Measurements from ENCODE around the gene GABPB1.

The GABPB1 gene

DNA sequence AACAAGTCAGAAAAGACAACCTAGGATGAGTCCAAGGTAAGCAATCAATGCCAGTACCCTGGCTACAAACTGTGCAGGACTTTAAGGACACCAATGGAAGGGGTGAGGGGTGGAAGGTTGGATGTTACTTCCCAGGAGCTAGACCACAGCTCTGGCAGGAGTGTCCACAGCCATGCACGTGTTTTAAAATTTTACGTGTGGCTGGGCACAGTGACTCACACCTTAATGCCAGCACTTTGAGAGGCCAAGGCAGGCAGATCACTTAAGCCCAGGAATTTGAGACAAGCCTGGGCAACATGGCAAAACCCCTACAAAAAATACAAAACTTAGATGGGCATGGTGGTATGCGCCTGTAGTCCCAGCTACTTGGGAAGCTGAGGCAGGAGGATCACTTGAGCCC lies 74.7 kb downstream of the GABPB1 start:
- no peak for DNase-seq (ENCODE audit: low read depth)
- TF ChIP-seq, protein P1, sequence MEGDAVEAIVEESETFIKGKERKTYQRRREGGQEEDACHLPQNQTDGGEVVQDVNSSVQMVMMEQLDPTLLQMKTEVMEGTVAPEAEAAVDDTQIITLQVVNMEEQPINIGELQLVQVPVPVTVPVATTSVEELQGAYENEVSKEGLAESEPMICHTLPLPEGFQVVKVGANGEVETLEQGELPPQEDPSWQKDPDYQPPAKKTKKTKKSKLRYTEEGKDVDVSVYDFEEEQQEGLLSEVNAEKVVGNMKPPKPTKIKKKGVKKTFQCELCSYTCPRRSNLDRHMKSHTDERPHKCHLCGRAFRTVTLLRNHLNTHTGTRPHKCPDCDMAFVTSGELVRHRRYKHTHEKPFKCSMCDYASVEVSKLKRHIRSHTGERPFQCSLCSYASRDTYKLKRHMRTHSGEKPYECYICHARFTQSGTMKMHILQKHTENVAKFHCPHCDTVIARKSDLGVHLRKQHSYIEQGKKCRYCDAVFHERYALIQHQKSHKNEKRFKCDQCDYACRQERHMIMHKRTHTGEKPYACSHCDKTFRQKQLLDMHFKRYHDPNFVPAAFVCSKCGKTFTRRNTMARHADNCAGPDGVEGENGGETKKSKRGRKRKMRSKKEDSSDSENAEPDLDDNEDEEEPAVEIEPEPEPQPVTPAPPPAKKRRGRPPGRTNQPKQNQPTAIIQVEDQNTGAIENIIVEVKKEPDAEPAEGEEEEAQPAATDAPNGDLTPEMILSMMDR (conservative IDR thresholded peaks at IDR 0.05; ENCODE audit: low read depth, low read length): no peak
- no peak overlapping the region for H3K4me3 ChIP-seq (ENCODE audit: low read length)

DNA sequence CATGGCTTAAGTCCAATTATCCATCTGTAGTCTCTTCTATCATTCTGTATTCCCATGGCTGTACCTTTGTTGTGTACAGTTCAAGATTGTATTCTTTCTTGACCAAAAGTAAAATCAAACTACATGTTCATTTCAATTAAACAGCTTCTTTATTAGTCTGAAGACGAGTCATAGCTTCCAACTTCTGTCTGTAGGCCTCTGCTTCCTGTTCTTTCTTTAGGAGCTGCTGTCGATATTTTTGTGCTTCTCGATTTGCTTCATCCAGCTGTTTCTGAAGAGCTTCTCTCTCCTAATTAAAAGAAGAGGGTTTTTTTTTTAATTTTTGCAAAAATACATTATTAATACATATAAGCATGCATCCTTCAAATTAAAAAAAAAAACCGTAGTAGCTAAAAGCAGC lies 76.5 kb downstream of the GABPB1 start:
- no peak for DNase-seq (ENCODE audit: low read depth)
- no peak overlapping the region for H3K4me3 ChIP-seq (ENCODE audit: low read length)
- TF ChIP-seq, protein P1 (conservative IDR thresholded peaks at IDR 0.05; ENCODE audit: low read depth, low read length): no peak

DNA sequence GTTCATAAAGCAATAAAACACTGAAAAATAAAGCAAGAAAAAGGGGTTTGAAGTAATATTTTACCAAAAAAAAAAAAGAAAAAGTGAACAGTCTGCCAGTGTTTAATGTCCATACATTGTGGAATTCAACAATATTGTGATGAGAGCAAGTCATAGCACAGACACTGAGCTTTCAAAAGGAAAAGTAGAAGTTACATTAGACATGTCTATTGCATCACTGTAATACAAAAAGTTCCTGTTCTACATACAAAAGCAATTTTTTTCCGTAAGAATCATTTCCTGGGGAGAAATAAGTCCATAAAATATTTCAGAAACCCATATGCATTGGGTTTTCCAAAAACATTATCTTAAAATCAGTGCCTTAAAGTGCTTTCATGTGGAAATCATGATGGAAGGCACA lies 77.6 kb downstream of the GABPB1 start:
- no peak overlapping the region for H3K4me3 ChIP-seq (ENCODE audit: low read length)
- TF ChIP-seq, protein P1 (conservative IDR thresholded peaks at IDR 0.05; ENCODE audit: low read depth, low read length): no peak
- no peak for DNase-seq (ENCODE audit: low read depth)

DNA sequence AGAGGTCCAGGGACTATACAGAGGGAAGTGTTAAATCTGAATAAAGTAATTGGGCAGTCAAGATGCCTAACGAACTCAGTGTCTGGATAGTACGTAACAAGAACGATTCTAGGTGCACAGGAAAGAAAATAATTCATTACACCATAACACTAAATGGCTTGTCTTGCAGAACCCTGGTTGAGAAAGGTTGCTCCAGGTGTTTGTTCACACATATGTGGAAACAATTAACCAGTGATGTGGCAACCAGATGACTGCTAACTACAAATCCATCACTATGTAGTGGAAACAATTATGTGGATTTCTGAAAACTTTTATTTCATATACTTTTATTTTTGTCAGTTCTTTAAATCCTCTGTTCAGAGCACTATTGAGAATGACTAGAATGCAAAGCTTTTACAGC lies 79.1 kb downstream of the GABPB1 start:
- TF ChIP-seq, protein P1 (conservative IDR thresholded peaks at IDR 0.05; ENCODE audit: low read depth, low read length): no peak
- H3K4me3 ChIP-seq (ENCODE audit: low read length): no peak overlapping the region

DNA sequence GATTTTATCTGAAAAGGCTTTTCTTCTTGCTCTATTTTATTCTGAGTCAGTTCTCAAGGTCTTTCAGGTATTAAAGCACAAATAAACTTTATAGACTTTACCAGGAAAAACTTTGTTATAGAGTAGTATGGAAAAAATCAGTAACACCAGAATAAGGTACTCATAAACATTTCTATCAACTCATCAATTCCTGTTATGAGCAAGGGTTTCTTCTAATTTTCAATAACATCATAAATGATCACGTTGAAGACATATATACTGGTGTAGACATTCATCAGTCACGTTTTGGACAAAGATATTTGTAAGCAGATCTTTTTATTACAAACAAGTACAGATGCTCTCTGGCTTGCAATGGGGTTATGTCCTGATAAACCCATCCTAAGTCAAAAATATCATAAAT lies 79.9 kb downstream of the GABPB1 start:
- TF ChIP-seq, protein P1 (conservative IDR thresholded peaks at IDR 0.05; ENCODE audit: low read depth, low read length): no peak
- no peak overlapping the region for H3K4me3 ChIP-seq (ENCODE audit: low read length)
- no peak for DNase-seq (ENCODE audit: low read depth)

More for the DNA sequence above, 79.1 kb downstream of the GABPB1 start:
- no peak for DNase-seq (ENCODE audit: low read depth)

DNA sequence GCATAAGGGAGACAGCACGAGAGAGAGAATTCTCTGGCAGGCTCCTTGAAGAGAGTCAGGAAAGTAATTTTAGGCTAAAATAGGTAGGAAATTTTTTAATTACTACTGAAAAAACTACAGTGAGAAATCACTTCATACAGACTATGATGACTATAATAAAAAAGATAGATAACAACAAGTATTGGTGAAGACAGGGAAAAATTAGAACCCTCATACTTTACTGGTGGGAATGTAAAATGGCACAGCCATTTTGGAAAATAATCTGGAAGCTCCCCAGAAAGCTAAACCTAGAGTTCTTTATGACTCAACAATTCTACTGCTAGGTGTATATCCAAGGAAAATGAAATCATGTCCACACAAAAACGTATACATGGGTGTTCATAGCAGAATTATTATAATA lies 87.4 kb downstream of the GABPB1 start:
- no peak for DNase-seq (ENCODE audit: low read depth)
- H3K4me3 ChIP-seq (ENCODE audit: low read length): no peak overlapping the region
- TF ChIP-seq, protein P1 (conservative IDR thresholded peaks at IDR 0.05; ENCODE audit: low read depth, low read length): no peak

DNA sequence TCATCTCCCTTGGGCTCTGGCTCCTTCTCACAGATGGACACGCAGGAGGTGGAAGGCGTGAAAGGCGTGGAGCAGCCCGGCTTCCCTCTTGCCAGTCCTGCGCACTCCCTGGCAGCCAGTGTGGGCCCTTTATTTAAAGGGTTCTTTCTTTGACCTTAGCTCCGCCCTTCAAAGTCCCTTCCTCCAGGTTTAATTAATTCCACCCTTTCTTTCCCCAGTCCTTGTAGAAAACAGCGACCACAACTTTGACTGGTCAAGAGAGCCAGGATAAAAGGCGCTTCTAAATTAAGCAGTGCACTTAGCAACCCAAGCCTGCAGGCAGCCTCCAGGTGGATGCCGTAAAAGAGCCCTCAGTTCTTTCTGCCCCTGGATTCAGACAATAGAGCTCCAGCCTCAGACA lies 89.4 kb downstream of the GABPB1 start, which contains the start of gene HDC:
Gene HDC, minus strand, starts transcription at position 107 of the 400 bp plus-strand sequence. Its CDS starts 103 bp downstream, at position 4.
- TF ChIP-seq, protein P1 (conservative IDR thresholded peaks at IDR 0.05; ENCODE audit: low read depth, low read length): no peak
- DNase-seq (ENCODE audit: low read depth): no peak
- H3K4me3 ChIP-seq (ENCODE audit: low read length): no peak within 1 kb of the TSS

Data from retinal pigment epithelial cell (primary cell).